Measurements from ENCODE around the gene RTCA. TPM values are rescaled to one million over a fixed set of nuclear protein-coding genes. Genes with fewer than 3 reads are reported as not detected.
"Not testable (repeated sequence)": the region's sequence is repeated elsewhere in the genome, so short reads cannot be mapped to it uniquely, and the experiment has no call there.

RTCA gene
- total RNA-seq, 1 experiment from 2014 or later, result 26.5 TPM

DNA sequence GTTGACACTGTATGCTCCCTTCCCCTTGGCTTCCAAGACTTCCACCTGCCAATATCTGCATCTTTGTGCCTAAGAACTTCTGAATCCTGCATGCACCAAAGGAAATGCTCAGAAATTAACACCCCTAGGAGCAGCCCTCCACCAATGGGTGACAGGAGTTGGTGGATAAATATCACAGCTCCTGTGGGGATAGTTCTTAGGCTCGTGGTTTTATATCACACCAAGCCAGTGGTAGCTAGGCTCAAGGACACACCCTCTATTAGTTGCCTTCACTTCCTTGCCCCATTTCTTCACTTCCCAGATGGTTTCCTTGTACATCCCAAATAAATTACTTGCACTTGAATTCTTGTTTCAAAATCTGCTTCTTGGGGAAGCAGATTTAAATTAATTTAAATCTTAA, 69.4 kb downstream of the RTCA start:
- no peaks in the 10 kb centered on the region for H4K20me1 ChIP-seq (ENCODE audit: insufficient read depth)
- H3K4me1 ChIP-seq (ENCODE audit: control insufficient read depth in 1 of 2, insufficient read depth in 2 of 2, low read length in 2 of 2), result no peaks in the 10 kb centered on the region
- H3K27ac ChIP-seq (ENCODE audit: low read depth, low read length), result no peak overlapping the region
- no peak overlapping the region for H3K4me2 ChIP-seq (ENCODE audit: low read length)
- no peaks in the 10 kb centered on the region for H3K36me3 ChIP-seq (ENCODE audit: control insufficient read depth in 1 of 2, insufficient read depth in 2 of 2, low read length in 2 of 2)
- no TSS peak for BruUV-seq (replicated peaks)
- no peaks in the 10 kb centered on the region for H3K27me3 ChIP-seq (ENCODE audit: insufficient read depth, low read length)
- ChIA-PET RAD21 (ENCODE audit: low non-redundant PET in 1 of 2, low total read pairs in 2 of 2, uncharacterized antibody in 2 of 2, unreplicated experiment in 2 of 2) (no interaction called here), CTCF (no interaction called here), POLR2A (no interaction called here)
- TF ChIP-seq SP1 (IDR thresholded peaks at IDR 0.05; ENCODE audit: low read depth) (no peak), ZFX (IDR thresholded peaks at IDR 0.05) (no peak), ATF3 (IDR thresholded peaks at IDR 0.05) (no peak), RAD21 (IDR thresholded peaks at IDR 0.05; ENCODE audit: low read depth) (no peak), CTCF (IDR thresholded peaks at IDR 0.05 in 2 of 3, conservative IDR thresholded peaks at IDR 0.05 in 1 of 3; ENCODE audit: borderline replicate concordance in 1 of 3, insufficient read depth in 1 of 3, low read depth in 2 of 3, low read length in 2 of 3) (no peak), CEBPB (IDR thresholded peaks at IDR 0.05; ENCODE audit: low read depth) (no peak), EZH2phosphoT487 (IDR thresholded peaks at IDR 0.05; ENCODE audit: borderline replicate concordance) (no peak)
- intact Hi-C loops (cut with micrococcal nuclease), result no loop called here
- no peak overlapping the region for H3K4me3 ChIP-seq (replicated peaks in 1 of 2; ENCODE audit: low read depth in 1 of 2, low read length in 2 of 2)
- no peaks in the 10 kb centered on the region for H3K9me3 ChIP-seq (ENCODE audit: control insufficient read depth in 1 of 2, insufficient read depth in 1 of 2, low read depth in 1 of 2, low read length in 2 of 2)
- H3K79me2 ChIP-seq (ENCODE audit: insufficient read depth, low read length), result no peaks in the 10 kb centered on the region
- 0 out of 2 replicates have a peak, but pooled peaks cover 6% of the 10 kb centered on the region for H3K9me2 ChIP-seq (ENCODE audit: insufficient read depth)
- DNase-seq (ENCODE audit: low read depth, low spot score) (no peak), ATAC-seq (no peak)
- H2AFZ ChIP-seq (ENCODE audit: low read depth, low read length, poor library complexity, severe bottlenecking), result no peak overlapping the region
- no peak overlapping the region for H3K9ac ChIP-seq (ENCODE audit: low read length)

GRCh38 chr1:100337878-100338277, 71.9 kb downstream of the RTCA start:
- H3K9me3 ChIP-seq (ENCODE audit: control insufficient read depth in 1 of 2, insufficient read depth in 1 of 2, low read depth in 1 of 2, low read length in 2 of 2); H3K4me3 ChIP-seq (replicated peaks in 1 of 2; ENCODE audit: low read depth in 1 of 2, low read length in 2 of 2); H3K4me1 ChIP-seq (ENCODE audit: control insufficient read depth in 1 of 2, insufficient read depth in 2 of 2, low read length in 2 of 2); intact Hi-C loops (cut with micrococcal nuclease); CTCF ChIA-PET; POLR2A ChIA-PET; H3K9me2 ChIP-seq (ENCODE audit: insufficient read depth); H3K27me3 ChIP-seq (ENCODE audit: insufficient read depth, low read length); H3K79me2 ChIP-seq (ENCODE audit: insufficient read depth, low read length); BruUV-seq (replicated peaks); ATAC-seq; H4K20me1 ChIP-seq (ENCODE audit: insufficient read depth); DNase-seq (ENCODE audit: low read depth, low spot score); H3K9ac ChIP-seq (ENCODE audit: low read length); H3K4me2 ChIP-seq (ENCODE audit: low read length); H3K27ac ChIP-seq (ENCODE audit: low read depth, low read length); RAD21 ChIA-PET (ENCODE audit: low non-redundant PET in 1 of 2, low total read pairs in 2 of 2, uncharacterized antibody in 2 of 2, unreplicated experiment in 2 of 2); H3K36me3 ChIP-seq (ENCODE audit: control insufficient read depth in 1 of 2, insufficient read depth in 2 of 2, low read length in 2 of 2); H2AFZ ChIP-seq (ENCODE audit: low read depth, low read length, poor library complexity, severe bottlenecking): not testable (repeated sequence)

DNA sequence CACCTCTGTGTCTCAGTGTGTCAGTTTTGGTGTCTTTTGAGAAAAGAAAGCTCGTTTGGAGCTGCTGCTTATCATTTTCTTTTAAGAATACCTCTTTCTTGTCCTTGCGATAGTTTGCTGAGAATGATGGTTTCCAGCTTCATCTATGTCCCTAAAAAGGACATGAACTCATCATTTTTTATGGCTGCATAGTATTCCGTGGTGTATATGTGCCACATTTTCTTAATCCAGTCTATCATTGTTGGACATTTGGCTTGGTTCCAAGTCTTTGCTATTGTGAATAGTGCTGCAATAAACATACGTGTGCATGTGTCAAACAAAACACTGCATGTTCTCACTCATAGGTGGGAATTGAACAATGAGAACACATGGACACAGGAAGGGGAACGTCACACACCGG, 73.7 kb downstream of the RTCA start:
- BruUV-seq (replicated peaks); H3K79me2 ChIP-seq (ENCODE audit: insufficient read depth, low read length); H3K4me3 ChIP-seq (replicated peaks in 1 of 2; ENCODE audit: low read depth in 1 of 2, low read length in 2 of 2); DNase-seq (ENCODE audit: low read depth, low spot score); H3K4me1 ChIP-seq (ENCODE audit: control insufficient read depth in 1 of 2, insufficient read depth in 2 of 2, low read length in 2 of 2); CTCF ChIA-PET; POLR2A ChIA-PET; RAD21 ChIA-PET (ENCODE audit: low non-redundant PET in 1 of 2, low total read pairs in 2 of 2, uncharacterized antibody in 2 of 2, unreplicated experiment in 2 of 2); intact Hi-C loops (cut with micrococcal nuclease); H3K27ac ChIP-seq (ENCODE audit: low read depth, low read length); H3K9me2 ChIP-seq (ENCODE audit: insufficient read depth); H3K4me2 ChIP-seq (ENCODE audit: low read length); H2AFZ ChIP-seq (ENCODE audit: low read depth, low read length, poor library complexity, severe bottlenecking); H3K36me3 ChIP-seq (ENCODE audit: control insufficient read depth in 1 of 2, insufficient read depth in 2 of 2, low read length in 2 of 2); H4K20me1 ChIP-seq (ENCODE audit: insufficient read depth); ATAC-seq; H3K27me3 ChIP-seq (ENCODE audit: insufficient read depth, low read length); H3K9ac ChIP-seq (ENCODE audit: low read length); H3K9me3 ChIP-seq (ENCODE audit: control insufficient read depth in 1 of 2, insufficient read depth in 1 of 2, low read depth in 1 of 2, low read length in 2 of 2): not testable (repeated sequence)
